Measurements from ENCODE around the gene MX2. TPM values are rescaled to one million over a fixed set of nuclear protein-coding genes. Genes with fewer than 3 reads are reported as not detected.

Gene MX2
- total and polyA plus RNA-seq, 9 of the 15 experiments (the other 6 are each of a cell fraction or from before 2014, with no cell fraction given), result 0.10 to 0.95 (median 0.47) TPM; not detected in 1

- 0 out of 2 replicates have a peak, but pooled peaks have one; percentile 11 for TF ChIP-seq ATF3 (IDR thresholded peaks at IDR 0.05)
- no peak for TF ChIP-seq ATF3 (CRISPR knock-in tag; conservative IDR thresholded peaks at IDR 0.05)
- TF ChIP-seq TFE3 (CRISPR knock-in tag; IDR thresholded peaks at IDR 0.05), result peak; percentile 61
- TF ChIP-seq ZNF124 (CRISPR knock-in tag; IDR thresholded peaks at IDR 0.05), result no peak
- peak; percentile 64; the same call in 1 of the 2 replicates for TF ChIP-seq JUND (IDR thresholded peaks at IDR 0.05; ENCODE audit: borderline replicate concordance, low read depth, low read length)
- TF ChIP-seq JUND (tag; IDR thresholded peaks at IDR 0.05; ENCODE audit: borderline replicate concordance, low read depth, low read length), result peak; percentile 58; the same call in 2 of the 3 replicates
Measured at GRCh38 chr21:41366522-41367151, 4.8 kb downstream of the MX2 start (continued).

GRCh38 chr21:41367301-41367944 is 5.6 kb downstream of the MX2 start:
- peaks cover 28 to 63% of the 10 kb centered on the region in 2 experiments; a peak in 4 of 5 replicates for H3K27me3 ChIP-seq (ENCODE audit: control insufficient read depth in 2 of 2, insufficient read depth in 2 of 2, low read length in 2 of 2)
- 4% methylated on average over 9 of the region's 9 CpGs for WGBS (ENCODE audit: insufficient coverage, low coverage, missing lambda C conversion rate)
- H2AFZ ChIP-seq (ENCODE audit: low read depth, low read length), result no peak overlapping the region
- H3K9me3 ChIP-seq (replicated peaks; ENCODE audit: control insufficient read depth, insufficient read depth, low read depth, low read length), result no peaks in the 10 kb centered on the region
- ATAC-seq (no peak), DNase-seq (ENCODE audit: extremely low read depth in 1 of 4, low spot score in 3 of 4) (no peak), FAIRE-seq (no peak)
- no peaks in the 10 kb centered on the region for H3K9me1 ChIP-seq (ENCODE audit: control insufficient read depth, insufficient read depth, low read length)
- no TSS peak for BruUV-seq (replicated peaks)
- in situ Hi-C loops (cut with MboI), result no loop called here
- H3K4me2 ChIP-seq (ENCODE audit: insufficient read depth, low read length), result no peak overlapping the region
- H3K79me2 ChIP-seq (ENCODE audit: control insufficient read depth, insufficient read depth, low read length), result no peaks in the 10 kb centered on the region
- no peaks in the 10 kb centered on the region for H4K20me1 ChIP-seq (replicated peaks; ENCODE audit: control insufficient read depth, insufficient read depth, low read length)
- no peaks in the 10 kb centered on the region for H3K4me1 ChIP-seq (replicated peaks in 1 of 2; ENCODE audit: control insufficient read depth in 2 of 2, insufficient read depth in 2 of 2, low read length in 2 of 2)
- ChIA-PET CTCF (ENCODE audit: low intra/inter-chr PET ratio) (no interaction called here), POLR2A (no interaction called here)
- no peak overlapping the region for H3K27ac ChIP-seq (ENCODE audit: extremely low read depth, low read depth, low read length)
- H3K36me3 ChIP-seq (ENCODE audit: control insufficient read depth, insufficient read depth, low read length), result no peaks in the 10 kb centered on the region
- H3K4me3 ChIP-seq, result no peak overlapping the region
- H3K9ac ChIP-seq (ENCODE audit: insufficient read depth in 1 of 2, low read depth in 2 of 2, low read length in 2 of 2), result no peak overlapping the region
- intact Hi-C loops (cut with micrococcal nuclease), result no loop called here
- TF ChIP-seq CBX3 (IDR thresholded peaks at IDR 0.05; ENCODE audit: borderline replicate concordance in 1 of 2, low read length in 2 of 2), result no peak
- TF ChIP-seq TEAD2 (tag; IDR thresholded peaks at IDR 0.05), result no peak
- no peak for TF ChIP-seq ZNF347 (CRISPR knock-in tag; IDR thresholded peaks at IDR 0.05; ENCODE audit: low read depth)
- no peak for TF ChIP-seq EP400 (IDR thresholded peaks at IDR 0.05)
- no peak for TF ChIP-seq POLR2G (IDR thresholded peaks at IDR 0.05; ENCODE audit: low read depth, low read length)
- no peak for TF ChIP-seq ZNF253 (CRISPR knock-in tag; conservative IDR thresholded peaks at IDR 0.05)
- no peak for TF ChIP-seq NONO (IDR thresholded peaks at IDR 0.05; ENCODE audit: low read depth in 2 of 2, low read length in 1 of 2)
- TF ChIP-seq E2F8 (IDR thresholded peaks at IDR 0.05; ENCODE audit: low read depth, partially characterized antibody), result no peak
- TF ChIP-seq ESRRB (CRISPR knock-in tag; IDR thresholded peaks at IDR 0.05; ENCODE audit: borderline replicate concordance), result no peak

All from K562 (cell line).